Heart left ventricle (tissue), 16 donors: ENCODE data around the gene TRIM25. TPM values are rescaled to one million over a fixed set of nuclear protein-coding genes. Genes with fewer than 3 reads are reported as not detected.

Source experiments
- ATAC-seq, 4 donors: fragments of 200-7000 bp; cut with Tn5 transposase; one replicate each; pipeline ENCODE4 v1.9.1; 2020 to 2022; ENCODE audit warnings: moderate library complexity in 4 of 4, mild to moderate bottlenecking in 3 of 4, moderate number of reproducible peaks in 1 of 4
- DNase-seq, 5 donors: peaks; one replicate each; pipeline ENCODE4 v3.0.0-alpha.2; 2020
- H3K27ac ChIP-seq, 12 donors: fragments of 200-600 bp; sonication (generic) in 4 of 12; one replicate each; pipeline versions ENCODE4 v1.5.0 to v1.8.0; 2016 to 2022; ENCODE audit warnings: mild to moderate bottlenecking in 2 of 12
- H3K27me3 ChIP-seq, 9 donors: fragments of 200-600 bp; sonication (generic) in 2 of 9; one replicate each; pipeline versions ENCODE4 v1.5.1 to v1.8.0; 2016 to 2022; ENCODE audit warnings: mild to moderate bottlenecking in 3 of 9
- H3K36me3 ChIP-seq, 9 donors: fragments of 200-600 bp; sonication (generic) in 2 of 9; one replicate each; pipeline versions ENCODE4 v1.5.0 to v1.8.0; 2018 to 2022; ENCODE audit warnings: mild to moderate bottlenecking in 2 of 9
- H3K4me1 ChIP-seq, 12 donors: fragments of 200-600 bp; sonication (generic) in 4 of 12; one replicate each; pipeline versions ENCODE4 v1.5.0 to v1.8.0; 2016 to 2022; ENCODE audit warnings: mild to moderate bottlenecking in 3 of 12
- H3K4me3 ChIP-seq, 12 donors: fragments of 200-600 bp; sonication (generic) in 4 of 12; one replicate each; pipeline versions ENCODE4 v1.5.0 to v1.8.0; 2017 to 2022; ENCODE audit warnings: mild to moderate bottlenecking in 9 of 12, moderate library complexity in 4 of 12
- H3K9me3 ChIP-seq, 12 donors: fragments of 200-600 bp; sonication (generic) in 4 of 12; one replicate each; pipeline versions ENCODE4 v1.5.0 to v1.8.0; 2016 to 2022; ENCODE audit warnings: mild to moderate bottlenecking in 1 of 12
- POLR2A ChIP-seq, 2 donors: fragments of 450-650 bp; IDR thresholded peaks; one replicate each; pipeline ENCODE4 v1.6.1; 2017; ENCODE audit warnings: antibody characterized with exemption in 2 of 2, mild to moderate bottlenecking in 2 of 2, moderate library complexity in 2 of 2
- WGBS, 4 donors: extraction: QIAGEN DNeasy Blood & Tissue Kit in 2 of 4; methylation state at CpG; one replicate each; pipeline versions ENCODE4 v1.1.5 to v1.1.7; 2013 to 2018; 5-methylcytosine and 5-hydroxymethylcytosine counted together
- intact Hi-C, 10 donors: fragments of 100-400 bp; cut with DNase I; formaldehyde crosslinking; loops; one replicate each; pipeline versions ENCODE4 v1.11.1 to v1.14.2; 2022
- long read RNA-seq, 3 donors: library from polyadenylated mRNA; unstranded; transcript quantifications; one replicate each; pipeline ENCODE4 v2.0.0, GENCODE V29; 2020 to 2021
- polyA plus RNA-seq, 2 donors: library from polyadenylated mRNA; stranded (reverse); fragments of 200-250 nt; gene quantifications; one replicate each; pipeline ENCODE4 v1.2.3, GENCODE V29; 2013
- total RNA-seq, 9 donors: library from RNA; depleted of rRNA in 2 of 9; stranded (reverse); fragments of >200 nt in 2 of 9; fragmentation: NEBNext Ultra II Directional in 3 of 9; extraction: Animal tissue kit (Norgen Biotek cat#: 25700) in 3 of 9; gene quantifications; one replicate each; pipeline versions ENCODE4 v1.1.0 to v1.2.4, GENCODE V29; 2016 to 2023
- TF ChIP-seq, protein P1 (sequence below), 12 donors: fragments of 200-600 bp; sonication (generic) in 4 of 12; IDR thresholded peaks; one replicate each; pipeline versions ENCODE4 v1.5.0 to v1.8.0; 2018 to 2022; ENCODE audit warnings: antibody characterized with exemption in 12 of 12, mild to moderate bottlenecking in 5 of 12
- donor health status: ischemic (EF 13 %, LVEDD 7.1; RV severe dilation, severe dysfunction).
- donor health status: healthy with polysubstance abuse.
- donor health status: DM: no; HTN: yes; CAD: no.
- donor health status: DM: no; HTN: no; CAD: no.
- donor health status: ischemic (EF 25% LVEDD 6.9; RV normal size, moderate dysfunction).
- donor health status: ischemic (EF 25% LVEDD 5.7; RV mildly dilated, moderate dysfunction).
- donor health status: healthy.
- donor health status: DM: yes; HTN: yes; CAD: no.
- donor health status: ischemic (EF 35%, LVEDD 5.7; RV mildly dilated, moderate dysfunction).
- donor health status: nonischemic (EF 11% LVEDD 7.7; RV severe dilation, severe dysfunction).
- donor health status: DM: yes; HTN: yes; CAD: no.
- donor health status: PGD.
- donor health status: ischemic (EF 29% LVEDD 5.4; RV normal size, mild dysfunction).
- donor health status: nonischemic (EF 23%, LVEDD 6.1; RV moderate dilation, normal function).

Gene TRIM25, protein sequence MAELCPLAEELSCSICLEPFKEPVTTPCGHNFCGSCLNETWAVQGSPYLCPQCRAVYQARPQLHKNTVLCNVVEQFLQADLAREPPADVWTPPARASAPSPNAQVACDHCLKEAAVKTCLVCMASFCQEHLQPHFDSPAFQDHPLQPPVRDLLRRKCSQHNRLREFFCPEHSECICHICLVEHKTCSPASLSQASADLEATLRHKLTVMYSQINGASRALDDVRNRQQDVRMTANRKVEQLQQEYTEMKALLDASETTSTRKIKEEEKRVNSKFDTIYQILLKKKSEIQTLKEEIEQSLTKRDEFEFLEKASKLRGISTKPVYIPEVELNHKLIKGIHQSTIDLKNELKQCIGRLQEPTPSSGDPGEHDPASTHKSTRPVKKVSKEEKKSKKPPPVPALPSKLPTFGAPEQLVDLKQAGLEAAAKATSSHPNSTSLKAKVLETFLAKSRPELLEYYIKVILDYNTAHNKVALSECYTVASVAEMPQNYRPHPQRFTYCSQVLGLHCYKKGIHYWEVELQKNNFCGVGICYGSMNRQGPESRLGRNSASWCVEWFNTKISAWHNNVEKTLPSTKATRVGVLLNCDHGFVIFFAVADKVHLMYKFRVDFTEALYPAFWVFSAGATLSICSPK
- total RNA-seq (10 to 100 TPM; 12.8 to 55.9 (median 18.8) TPM), polyA plus RNA-seq (1 to 10 TPM; 9.2 to 10.0 TPM)
- long read RNA-seq, donor 1, full-length matches to known transcripts: 1 of 11 reads
- long read RNA-seq, donor 1, partial matches to known transcripts: 2 of 11 reads
- long read RNA-seq, donor 1, other reads (novel, unspliced or antisense): 8 of 11 reads
- long read RNA-seq, donor 2, partial matches to known transcripts: 1 of 14 reads
- long read RNA-seq, donor 2, other reads (novel, unspliced or antisense): 13 of 14 reads
- long read RNA-seq, donor 3, partial matches to known transcripts: 2 of 5 reads
- long read RNA-seq, donor 3, other reads (novel, unspliced or antisense): 3 of 5 reads

DNA sequence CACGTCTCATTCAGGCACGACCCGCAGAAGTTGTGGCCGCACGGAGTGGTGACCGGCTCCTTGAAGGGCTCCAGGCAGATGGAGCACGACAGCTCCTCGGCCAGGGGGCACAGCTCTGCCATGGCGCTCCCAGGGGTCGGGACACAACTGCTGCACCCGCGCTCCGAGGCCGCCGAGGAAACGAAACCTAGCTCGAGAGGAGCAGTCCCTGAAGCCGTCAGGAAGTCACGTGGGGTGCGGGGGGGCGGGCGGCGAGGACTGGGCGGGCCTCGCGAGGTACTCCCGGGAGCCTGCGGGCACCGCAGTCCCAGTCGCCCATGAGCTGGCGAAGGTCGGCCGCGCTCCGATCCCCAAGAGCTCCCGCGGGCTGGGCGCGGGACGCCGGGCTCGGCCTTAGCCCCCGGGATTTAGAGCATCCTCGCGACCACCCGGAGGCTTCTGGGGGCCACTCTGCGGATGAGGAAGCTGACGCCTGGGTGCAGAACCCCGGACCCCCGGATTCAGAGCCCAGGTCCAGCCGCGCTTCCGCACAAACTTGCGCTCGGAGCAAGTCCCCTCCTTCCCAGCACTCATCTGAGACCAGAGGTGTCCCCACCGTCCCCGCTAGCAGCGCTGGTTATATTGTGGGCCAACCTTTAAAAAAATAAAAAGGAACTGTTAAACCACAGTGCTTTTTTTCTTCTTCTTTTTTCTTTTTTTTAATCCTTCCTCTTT is at the start of gene TRIM25:
TSS of gene TRIM25 (minus strand) at position 183 of the 714 bp plus-strand sequence. CDS start at position 122, 61 bp downstream.
- intact Hi-C loops: loop anchor here in 5 of 10 donors (5.0 kb wide), 2 partner anchors 77 to 82 kb away; partner anchors contain the start of genes C17orf67 (in 2 of the 5) and DGKE (in 2 of the 5)

DNA sequence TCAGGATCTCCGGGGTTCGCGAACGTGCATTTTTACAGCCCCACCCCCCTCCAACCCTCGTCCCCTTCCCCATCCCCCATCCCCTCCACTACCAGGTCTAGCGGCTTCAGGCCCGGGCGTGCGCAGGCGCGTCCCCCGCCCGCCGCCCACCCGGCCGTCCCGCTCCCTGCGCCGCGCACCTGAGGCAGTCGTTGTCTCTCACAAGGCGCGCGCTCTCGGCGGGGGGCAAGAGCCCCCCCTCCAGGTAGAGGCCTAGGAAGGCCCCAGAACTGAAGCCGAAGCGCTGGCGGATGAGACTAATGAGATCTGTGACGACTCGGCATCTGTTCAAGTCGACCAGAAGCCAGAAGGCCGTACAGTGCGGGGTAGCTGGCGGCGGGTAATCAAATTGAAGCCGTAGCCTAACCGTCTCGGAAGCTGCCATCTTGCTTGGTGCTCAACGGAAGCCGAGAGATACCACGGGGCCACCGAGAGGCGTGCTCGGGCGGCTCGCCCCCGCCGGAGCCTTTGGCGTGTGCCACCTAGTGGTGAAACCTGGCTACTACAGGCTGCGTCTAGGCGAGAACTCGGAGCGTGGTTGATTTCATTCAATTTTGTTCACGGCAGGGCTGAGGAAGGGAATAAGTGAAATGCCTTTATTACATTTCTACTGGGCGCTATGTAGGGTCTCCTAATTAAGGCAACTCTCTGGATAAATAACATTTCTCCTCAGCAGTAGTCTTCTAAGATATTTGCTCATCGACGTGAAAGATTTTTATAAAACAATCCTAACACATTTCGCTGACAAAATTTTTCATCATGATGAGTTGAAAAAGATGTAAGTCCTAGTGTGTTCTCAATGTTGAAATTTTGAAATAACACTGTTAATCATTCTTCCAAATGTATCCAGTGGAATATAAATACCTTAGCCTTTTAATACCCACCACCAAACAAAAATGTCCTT is 47.0 kb upstream of the TRIM25 start, which contains the start of gene COIL:
TSS of gene COIL (minus strand) at position 455 of the 943 bp plus-strand sequence. CDS start at position 424, 31 bp downstream.
- Histone ChIP-seq H3K27ac (peak within 1 kb of the TSS; percentile 35 to 91 (median 86)), H3K27me3 (no peaks in the 10 kb centered on the region), H3K4me1 (peaks cover 0 to 25% (median 12%) of the 10 kb centered on the region in 12 donors), H3K4me3 (peak within 1 kb of the TSS; percentile 61 to 98 (median 74)), H3K9me3 (no peaks in the 10 kb centered on the region), H3K36me3 (no peaks in the 10 kb centered on the region)
- 4 to 6% (median 4%) methylated on average over 45 to 59 of the region's 59 CpGs for WGBS, 4 donors
- ATAC-seq: peak; percentile 87 to 98 (median 98)
- intact Hi-C loops: no loop called here
- TF ChIP-seq, protein P1, sequence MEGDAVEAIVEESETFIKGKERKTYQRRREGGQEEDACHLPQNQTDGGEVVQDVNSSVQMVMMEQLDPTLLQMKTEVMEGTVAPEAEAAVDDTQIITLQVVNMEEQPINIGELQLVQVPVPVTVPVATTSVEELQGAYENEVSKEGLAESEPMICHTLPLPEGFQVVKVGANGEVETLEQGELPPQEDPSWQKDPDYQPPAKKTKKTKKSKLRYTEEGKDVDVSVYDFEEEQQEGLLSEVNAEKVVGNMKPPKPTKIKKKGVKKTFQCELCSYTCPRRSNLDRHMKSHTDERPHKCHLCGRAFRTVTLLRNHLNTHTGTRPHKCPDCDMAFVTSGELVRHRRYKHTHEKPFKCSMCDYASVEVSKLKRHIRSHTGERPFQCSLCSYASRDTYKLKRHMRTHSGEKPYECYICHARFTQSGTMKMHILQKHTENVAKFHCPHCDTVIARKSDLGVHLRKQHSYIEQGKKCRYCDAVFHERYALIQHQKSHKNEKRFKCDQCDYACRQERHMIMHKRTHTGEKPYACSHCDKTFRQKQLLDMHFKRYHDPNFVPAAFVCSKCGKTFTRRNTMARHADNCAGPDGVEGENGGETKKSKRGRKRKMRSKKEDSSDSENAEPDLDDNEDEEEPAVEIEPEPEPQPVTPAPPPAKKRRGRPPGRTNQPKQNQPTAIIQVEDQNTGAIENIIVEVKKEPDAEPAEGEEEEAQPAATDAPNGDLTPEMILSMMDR (IDR thresholded peaks at IDR 0.05): peak; percentile 99 to 100 (median 100)
- peak in 1 of 2 donors; percentile 29 for TF ChIP-seq POLR2A (IDR thresholded peaks at IDR 0.05)
- DNase-seq: peak; percentile 90 to 95 (median 93)

More for the DNA sequence above, at the start of gene TRIM25:
- peaks cover 0 to 60% (median 32%) of the 10 kb centered on the region in 12 donors for H3K4me1 ChIP-seq
- H3K9me3 ChIP-seq: peaks cover 0 to 12% (median 0%) of the 10 kb centered on the region in 12 donors
- H3K27me3 ChIP-seq: no peaks in the 10 kb centered on the region
- peak within 1 kb of the TSS; percentile 66 to 97 (median 92) for H3K27ac ChIP-seq
- peak; percentile 92 to 96 (median 95) for ATAC-seq
- peak within 1 kb of the TSS; percentile 68 to 98 (median 81) for H3K4me3 ChIP-seq
- peak; percentile 64 to 98 for TF ChIP-seq POLR2A (IDR thresholded peaks at IDR 0.05)
- TF ChIP-seq, protein P1 (IDR thresholded peaks at IDR 0.05): no peak
- DNase-seq: peak; percentile 92 to 95 (median 94)
- peaks cover 0 to 9% (median 0%) of the 10 kb centered on the region in 9 donors for H3K36me3 ChIP-seq
- 0 to 1% (median 0%) methylated on average over 8 to 58 of the region's 58 CpGs for WGBS, 4 donors

DNA sequence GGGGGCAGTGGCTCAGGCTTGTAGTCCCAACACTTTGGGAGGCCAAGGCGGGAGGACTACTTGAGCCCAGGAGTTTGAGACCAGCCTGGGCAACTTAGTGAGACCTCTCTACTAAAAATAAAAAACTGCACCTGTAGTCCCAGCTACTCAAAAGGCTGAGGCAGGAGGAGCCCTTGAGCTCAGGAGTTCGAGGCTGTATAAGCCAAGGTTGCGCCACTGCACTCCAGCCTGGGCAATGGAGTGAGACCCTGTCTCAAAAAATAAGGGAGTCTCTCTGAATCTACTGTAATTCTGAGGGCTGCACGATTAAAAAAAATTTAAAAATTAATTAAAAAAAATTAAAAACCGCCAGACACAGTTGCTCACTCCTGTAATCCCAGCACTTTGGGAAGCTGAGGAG is 43.1 kb upstream of the TRIM25 start:
- DNase-seq (no peak), ATAC-seq (no peak)
- peaks cover 0 to 25% (median 12%) of the 10 kb centered on the region in 12 donors for H3K4me1 ChIP-seq
- no peak overlapping the region for H3K4me3 ChIP-seq
- WGBS, 4 donors: 92 to 99% (median 96%) methylated on average over 5 of the region's 5 CpGs
- no peak overlapping the region for H3K27ac ChIP-seq
- peaks cover 0 to 3% (median 0%) of the 10 kb centered on the region in 9 donors for H3K36me3 ChIP-seq
- intact Hi-C loops: no loop called here
- H3K9me3 ChIP-seq: no peaks in the 10 kb centered on the region
- no peak for TF ChIP-seq POLR2A (IDR thresholded peaks at IDR 0.05)
- TF ChIP-seq, protein P1 (IDR thresholded peaks at IDR 0.05): no peak
- no peaks in the 10 kb centered on the region for H3K27me3 ChIP-seq
